Tibial artery (tissue), 4 donors: ENCODE data around the gene B4GAT1.

ENCODE experiments used
- DNase-seq, 2 donors: peaks; one replicate each; pipeline ENCODE4 v3.0.0-alpha.2; 2019
- H3K27ac ChIP-seq, 2 donors: fragments of 200-600 bp; sonication (generic) in 1 of 2; 1 replicate in 1 of 2; 2 replicates in 1 of 2; pipeline ENCODE4 v1.5.1; 2018 to 2019; ENCODE audit warnings: mild to moderate bottlenecking in 1 of 2
- H3K27me3 ChIP-seq, 2 donors: fragments of 200-600 bp; sonication (generic) in 1 of 2; one replicate each; pipeline versions ENCODE4 v1.5.1 to v1.6.0; 2016 to 2019
- H3K36me3 ChIP-seq, 3 donors: fragments of 200-600 bp; sonication (generic) in 2 of 3; one replicate each; pipeline ENCODE4 v1.5.1; 2016 to 2019; ENCODE audit warnings: mild to moderate bottlenecking in 2 of 3
- H3K4me1 ChIP-seq, 4 donors: fragments of 200-600 bp; sonication (generic) in 2 of 4; 1 replicate in 3 of 4; 2 replicates in 1 of 4; pipeline ENCODE4 v1.5.1; 2016 to 2019
- H3K4me3 ChIP-seq, 2 donors: fragments of 200-600 bp; sonication (generic) in 1 of 2; 1 replicate in 1 of 2; 2 replicates in 1 of 2; pipeline ENCODE4 v1.5.1; 2018 to 2019; ENCODE audit warnings: mild to moderate bottlenecking in 2 of 2
- H3K9me3 ChIP-seq, 3 donors: fragments of 200-600 bp; sonication (generic) in 1 of 3; one replicate each; pipeline ENCODE4 v1.5.1; 2016 to 2019
- CTCF ChIP-seq, 2 experiments: fragments of 200-600 bp in 1 of 2; fragments of 450-650 bp in 1 of 2; IDR thresholded peaks; one replicate each; pipeline ENCODE4 v1.5.1; 2017 to 2019; ENCODE audit warnings: antibody characterized with exemption in 2 of 2, mild to moderate bottlenecking in 1 of 2, moderate library complexity in 1 of 2
- intact Hi-C: fragments of 100-400 bp; cut with DNase I; formaldehyde crosslinking; loops from one replicate; pipeline ENCODE4 v1.15.0; 2023; ENCODE audit warnings: low total_unique reads

B4GAT1 gene

GRCh38 chr11:66317322-66317722, 30.1 kb downstream of the B4GAT1 start:
- Histone ChIP-seq H3K27ac (peak overlapping the region; percentile 36 to 54), H3K4me1 (peaks cover 0 to 46% (median 33%) of the 10 kb centered on the region in 4 donors), H3K9me3 (no peaks in the 10 kb centered on the region), H3K36me3 (no peaks in the 10 kb centered on the region), H3K4me3 (peak overlapping the region; percentile 44 to 59), H3K27me3 (peaks cover 0 to 44% of the 10 kb centered on the region in 2 donors)
- intact Hi-C loops = no loop called here
- no peak for TF ChIP-seq CTCF (IDR thresholded peaks at IDR 0.05)
- no peak for DNase-seq

DNA sequence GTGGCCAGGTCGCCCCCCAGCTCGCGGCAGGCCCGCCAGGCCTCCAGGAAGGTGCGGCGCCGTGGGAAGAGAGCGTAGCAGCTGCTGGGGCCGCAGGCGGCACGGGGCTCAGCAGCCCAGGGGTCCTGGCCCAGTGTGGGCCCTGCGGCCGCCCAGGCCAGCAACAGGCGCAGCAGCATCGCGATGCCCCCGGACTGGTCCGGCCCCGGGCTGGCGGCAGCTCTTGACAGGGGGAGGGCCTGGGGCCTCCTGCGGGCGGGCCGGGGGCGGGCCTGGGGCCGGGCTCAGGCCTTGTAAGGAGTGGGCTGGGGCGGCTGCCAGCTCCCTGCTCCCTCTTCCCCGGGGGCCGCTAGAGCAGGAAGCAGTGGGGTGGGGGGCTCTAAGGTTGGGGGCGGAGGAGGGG, 30.6 kb downstream of the B4GAT1 start, which contains the start of gene CD248:
Gene CD248 (minus strand): TSS at position 196 of the 403 bp plus-strand sequence. CDS start 17 bp downstream, at position 179.
- peak; percentile 57 to 84 for DNase-seq
- TF ChIP-seq CTCF (IDR thresholded peaks at IDR 0.05) = no peak
- peaks cover 0 to 46% (median 35%) of the 10 kb centered on the region in 4 donors for H3K4me1 ChIP-seq
- intact Hi-C loops = no loop called here
- no peaks in the 10 kb centered on the region for H3K36me3 ChIP-seq
- peak within 1 kb of the TSS; percentile 36 to 54 for H3K27ac ChIP-seq
- peak within 1 kb of the TSS; percentile 44 to 59 for H3K4me3 ChIP-seq
- H3K9me3 ChIP-seq = no peaks in the 10 kb centered on the region
- H3K27me3 ChIP-seq = peaks cover 0 to 44% of the 10 kb centered on the region in 2 donors

- Histone ChIP-seq H3K4me1 (peaks cover 0 to 50% (median 35%) of the 10 kb centered on the region in 4 donors), H3K9me3 (no peaks in the 10 kb centered on the region), H3K27me3 (peaks cover 0 to 44% of the 10 kb centered on the region in 2 donors), H3K4me3 (peak overlapping the region; percentile 44 to 59), H3K36me3 (no peaks in the 10 kb centered on the region), H3K27ac (peak overlapping the region; percentile 36 to 54)
- TF ChIP-seq CTCF (IDR thresholded peaks at IDR 0.05) = no peak
- intact Hi-C loops = no loop called here
- DNase-seq = no peak
Measured at GRCh38 chr11:66315921-66316811, 31.3 kb downstream of the B4GAT1 start.

- no peak for DNase-seq
- peak overlapping the region; percentile 44 to 59 for H3K4me3 ChIP-seq
- TF ChIP-seq CTCF (IDR thresholded peaks at IDR 0.05) = no peak
- intact Hi-C loops = no loop called here
- no peaks in the 10 kb centered on the region for H3K36me3 ChIP-seq
- peaks cover 0 to 44% of the 10 kb centered on the region in 2 donors for H3K27me3 ChIP-seq
- H3K27ac ChIP-seq = no peak overlapping the region
- peaks cover 0 to 50% (median 35%) of the 10 kb centered on the region in 4 donors for H3K4me1 ChIP-seq
- H3K9me3 ChIP-seq = no peaks in the 10 kb centered on the region
Measured at GRCh38 chr11:66315498-66315885, 31.9 kb downstream of the B4GAT1 start.

DNA sequence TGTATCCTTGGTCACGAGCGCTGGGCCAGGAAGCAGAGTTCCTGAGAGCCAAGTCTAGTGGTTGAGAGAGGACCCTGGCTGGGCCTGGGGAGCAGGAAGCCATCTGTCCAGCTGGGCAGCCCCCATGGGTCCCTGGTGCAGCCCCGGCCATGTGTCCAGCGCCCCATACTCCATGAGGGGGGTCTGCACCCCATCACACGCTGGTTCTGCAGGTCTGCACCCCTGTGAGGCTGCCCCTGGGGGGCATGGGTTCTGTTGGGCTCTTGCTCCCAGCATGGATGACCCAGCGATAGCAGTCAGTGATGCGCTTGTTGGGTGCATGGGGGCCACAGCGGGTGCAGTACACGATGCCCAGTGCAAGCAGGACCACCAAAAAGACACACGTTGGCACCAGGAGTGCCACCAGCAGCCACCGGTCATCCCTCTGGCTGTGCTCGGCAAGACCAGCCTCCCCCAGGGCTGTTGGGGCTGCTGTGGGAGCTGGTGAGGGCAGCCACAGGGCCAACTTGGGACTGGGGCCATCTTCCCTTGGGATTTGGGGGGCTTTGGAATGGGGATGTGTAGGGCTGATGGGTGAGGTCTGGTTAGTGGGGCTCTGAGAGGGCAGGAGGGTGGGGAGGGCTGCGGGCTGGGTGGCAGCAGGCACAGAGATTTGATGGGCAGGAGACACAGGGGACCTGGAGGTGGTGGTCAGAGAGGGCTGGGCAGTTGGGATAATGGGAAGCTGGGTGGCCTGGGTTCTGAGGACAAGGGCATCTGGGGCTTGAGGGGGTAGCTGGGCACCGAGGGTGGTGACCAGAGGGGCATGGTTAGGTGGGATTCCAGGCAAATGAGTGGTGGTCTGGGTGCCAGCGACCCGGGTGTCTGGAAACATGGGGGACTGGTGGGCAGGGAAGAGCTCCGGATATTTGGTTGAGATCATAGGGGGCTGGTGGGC, 32.6 kb downstream of the B4GAT1 start:
- H3K4me1 ChIP-seq = peaks cover 0 to 50% (median 35%) of the 10 kb centered on the region in 4 donors
- no peak for TF ChIP-seq CTCF (IDR thresholded peaks at IDR 0.05)
- H3K36me3 ChIP-seq = no peaks in the 10 kb centered on the region
- H3K4me3 ChIP-seq = peak overlapping the region; percentile 44 to 59
- intact Hi-C loops = loop anchor here (5.0 kb wide), 2 partner anchors 32 to 72 kb away; partner anchors contain the start of genes B4GAT1 and BRMS1
- H3K27me3 ChIP-seq = peaks cover 0 to 44% of the 10 kb centered on the region in 2 donors
- no peaks in the 10 kb centered on the region for H3K9me3 ChIP-seq
- no peak for DNase-seq
- no peak overlapping the region for H3K27ac ChIP-seq
